ENCODE data around the gene GTF2F2. TPM values are rescaled to one million over a fixed set of nuclear protein-coding genes. Genes with fewer than 3 reads are reported as not detected.

Gene GTF2F2
- polyA plus RNA-seq, 1 experiment, result 7.9 TPM

- ChIA-PET CTCF (no interaction called here), POLR2A (no interaction called here)
- DNase-seq (ENCODE audit: low read depth), result no peak
Measured at GRCh38 chr13:45224176-45224575, 103.9 kb downstream of the GTF2F2 start.

GRCh38 chr13:45225370-45225769, 105.1 kb downstream of the GTF2F2 start:
- Histone ChIP-seq H3K36me3 (ENCODE audit: control insufficient read depth, insufficient read depth, low read length) (no peaks in the 10 kb centered on the region), H3K27me3 (ENCODE audit: control insufficient read depth, insufficient read depth, low read length) (no peaks in the 10 kb centered on the region), H3K4me3 (ENCODE audit: low read depth, low read length) (no peak overlapping the region)
- POLR2A ChIA-PET, result no interaction called here
- CTCF ChIA-PET, result interaction anchor here (1.2 kb wide), 1 partner anchor 56 kb away, joined by 3 read pairs; no protein-coding TSS in a partner anchor
- no peak for TF ChIP-seq CTCF (IDR thresholded peaks at IDR 0.05; ENCODE audit: insufficient read depth, low read depth, low read length)
- no peak for DNase-seq (ENCODE audit: low read depth)

More at GRCh38 chr13:45224176-45224575, 103.9 kb downstream of the GTF2F2 start:
- no peaks in the 10 kb centered on the region for H3K27me3 ChIP-seq (ENCODE audit: control insufficient read depth, insufficient read depth, low read length)
- H3K36me3 ChIP-seq (ENCODE audit: control insufficient read depth, insufficient read depth, low read length), result no peaks in the 10 kb centered on the region
- no peak overlapping the region for H3K4me3 ChIP-seq (ENCODE audit: low read depth, low read length)
- TF ChIP-seq CTCF (IDR thresholded peaks at IDR 0.05; ENCODE audit: insufficient read depth, low read depth, low read length), result no peak

GRCh38 chr13:45226024-45226423, 105.7 kb downstream of the GTF2F2 start:
- Histone ChIP-seq H3K27me3 (ENCODE audit: control insufficient read depth, insufficient read depth, low read length) (no peaks in the 10 kb centered on the region), H3K36me3 (ENCODE audit: control insufficient read depth, insufficient read depth, low read length) (no peaks in the 10 kb centered on the region), H3K4me3 (ENCODE audit: low read depth, low read length) (no peak overlapping the region)
- CTCF ChIA-PET, result interaction anchor here (1.2 kb wide), 1 partner anchor 55 kb away, joined by 3 read pairs; no protein-coding TSS in a partner anchor
- POLR2A ChIA-PET, result no interaction called here
- no peak for DNase-seq (ENCODE audit: low read depth)
- no peak for TF ChIP-seq CTCF (IDR thresholded peaks at IDR 0.05; ENCODE audit: insufficient read depth, low read depth, low read length)

GRCh38 chr13:45228002-45228401, 107.7 kb downstream of the GTF2F2 start:
- Histone ChIP-seq H3K36me3 (ENCODE audit: control insufficient read depth, insufficient read depth, low read length) (no peaks in the 10 kb centered on the region), H3K27me3 (ENCODE audit: control insufficient read depth, insufficient read depth, low read length) (no peaks in the 10 kb centered on the region), H3K4me3 (ENCODE audit: low read depth, low read length) (no peak overlapping the region)
- no peak for DNase-seq (ENCODE audit: low read depth)
- no peak for TF ChIP-seq CTCF (IDR thresholded peaks at IDR 0.05; ENCODE audit: insufficient read depth, low read depth, low read length)
- CTCF ChIA-PET, result interaction anchor here (1.2 to 1.6 kb wide), 2 partner anchors 20 to 22 kb away, joined by 4 to 5 read pairs; no protein-coding TSS in a partner anchor
- POLR2A ChIA-PET, result no interaction called here

GRCh38 chr13:45229172-45229571, 108.9 kb downstream of the GTF2F2 start:
- ChIA-PET CTCF (no interaction called here), POLR2A (no interaction called here)
- no peak for TF ChIP-seq CTCF (IDR thresholded peaks at IDR 0.05; ENCODE audit: insufficient read depth, low read depth, low read length)
- H3K36me3 ChIP-seq (ENCODE audit: control insufficient read depth, insufficient read depth, low read length), result no peaks in the 10 kb centered on the region
- DNase-seq (ENCODE audit: low read depth), result no peak
- H3K4me3 ChIP-seq (ENCODE audit: low read depth, low read length), result no peak overlapping the region
- H3K27me3 ChIP-seq (ENCODE audit: control insufficient read depth, insufficient read depth, low read length), result no peaks in the 10 kb centered on the region
